CD4-positive, alpha-beta T cell treated with Interleukin-17A for 4 hours (primary cell): ENCODE measurements around the gene LHFPL6.

Source experiments
- DNase-seq: peaks from one replicate; pipeline ENCODE4 v3.0.0-alpha.2; 2020; ENCODE audit warnings: mixed read lengths

The LHFPL6 gene

GRCh38 chr13:39552246-39552645 is 50.7 kb downstream of the LHFPL6 start:
- DNase-seq = no peak

- DNase-seq = no peak
Observed at GRCh38 chr13:39550931-39551330, 52.1 kb downstream of the LHFPL6 start.

GRCh38 chr13:39547108-39547507 is 55.9 kb downstream of the LHFPL6 start:
- DNase-seq = no peak

GRCh38 chr13:39542361-39542760 is 60.6 kb downstream of the LHFPL6 start:
- DNase-seq = no peak

GRCh38 chr13:39540929-39541605 is 61.9 kb downstream of the LHFPL6 start:
- no peak for DNase-seq

GRCh38 chr13:39538816-39539790 is 63.9 kb downstream of the LHFPL6 start:
- DNase-seq = no peak

GRCh38 chr13:39536906-39537305 is 66.1 kb downstream of the LHFPL6 start:
- DNase-seq = no peak

- no peak for DNase-seq
Observed at GRCh38 chr13:39536274-39536673, 66.7 kb downstream of the LHFPL6 start.

GRCh38 chr13:39533651-39534150 is 69.3 kb downstream of the LHFPL6 start:
- DNase-seq = no peak

GRCh38 chr13:39531646-39532045 is 71.3 kb downstream of the LHFPL6 start:
- DNase-seq = no peak

GRCh38 chr13:39530916-39531315 is 72.1 kb downstream of the LHFPL6 start:
- no peak for DNase-seq

- DNase-seq = no peak
Observed at GRCh38 chr13:39528661-39528980, 74.4 kb downstream of the LHFPL6 start.

- no peak for DNase-seq
Observed at GRCh38 chr13:39527961-39528660, 74.9 kb downstream of the LHFPL6 start.

- no peak for DNase-seq
Observed at GRCh38 chr13:39527301-39527700, 75.7 kb downstream of the LHFPL6 start.

- DNase-seq = no peak
Observed at GRCh38 chr13:39526499-39526898, 76.5 kb downstream of the LHFPL6 start.

GRCh38 chr13:39525506-39525905 is 77.5 kb downstream of the LHFPL6 start:
- no peak for DNase-seq

GRCh38 chr13:39524795-39525194 is 78.2 kb downstream of the LHFPL6 start:
- no peak for DNase-seq

- no peak for DNase-seq
Observed at GRCh38 chr13:39522329-39522728, 80.7 kb downstream of the LHFPL6 start.

GRCh38 chr13:39521701-39522100 is 81.3 kb downstream of the LHFPL6 start:
- DNase-seq = no peak

- DNase-seq = no peak
Observed at GRCh38 chr13:39516096-39516495, 86.9 kb downstream of the LHFPL6 start.

- no peak for DNase-seq
Observed at GRCh38 chr13:39515224-39515714, 87.7 kb downstream of the LHFPL6 start.

GRCh38 chr13:39512687-39513086 is 90.3 kb downstream of the LHFPL6 start:
- DNase-seq = no peak

GRCh38 chr13:39510316-39510695 is 92.7 kb downstream of the LHFPL6 start:
- no peak for DNase-seq
